Muscle layer of colon (tissue), 2 donors: Measurements from ENCODE around the gene CDK14.

ENCODE experiments used
- H3K27ac ChIP-seq: one replicate; pipeline ENCODE4 v1.7.0; 2013; ENCODE audit warnings: low read depth, mild to moderate bottlenecking, low read length, moderate library complexity
- H3K27me3 ChIP-seq, 2 donors: one replicate each; pipeline ENCODE4 v1.7.0; 2013; ENCODE audit warnings: low read length in 2 of 2, mild to moderate bottlenecking in 2 of 2; ENCODE audit not compliant: insufficient read depth in 2 of 2, control insufficient read depth in 1 of 2
- H3K36me3 ChIP-seq: one replicate; pipeline ENCODE4 v1.7.0; 2013; ENCODE audit warnings: mild to moderate bottlenecking, low read length; ENCODE audit not compliant: insufficient read depth
- H3K4me1 ChIP-seq: one replicate; pipeline ENCODE4 v1.7.0; 2013; ENCODE audit warnings: mild to moderate bottlenecking, low read length; ENCODE audit not compliant: insufficient read depth
- H3K4me3 ChIP-seq, 2 donors: one replicate each; pipeline ENCODE4 v1.7.0; 2013; ENCODE audit warnings: low read length in 2 of 2, low read depth in 1 of 2, mild to moderate bottlenecking in 1 of 2, moderate library complexity in 1 of 2
- H3K9ac ChIP-seq: one replicate; pipeline ENCODE4 v1.7.0; 2013; ENCODE audit warnings: low read length
- H3K9me3 ChIP-seq: one replicate; pipeline ENCODE4 v1.7.0; 2013; ENCODE audit warnings: mild to moderate bottlenecking, low read length
- donor health status: abdominal sarcoma.
- donor health status: Adenocarcinoma of cecum.

The CDK14 gene

GRCh38 chr7:91128683-91129348 lies 532.7 kb downstream of the CDK14 start:
- Histone ChIP-seq H3K4me1 (no peaks in the 10 kb centered on the region), H3K27ac (no peak overlapping the region), H3K9me3 (no peaks in the 10 kb centered on the region), H3K27me3 (no peaks in the 10 kb centered on the region), H3K36me3 (no peaks in the 10 kb centered on the region), H3K4me3 (peak overlapping the region; percentile 3 to 4), H3K9ac (no peak overlapping the region)

- no peak overlapping the region for H3K27ac ChIP-seq
- no peak overlapping the region for H3K4me3 ChIP-seq
- H3K4me1 ChIP-seq: no peaks in the 10 kb centered on the region
- no peaks in the 10 kb centered on the region for H3K36me3 ChIP-seq
- no peak overlapping the region for H3K9ac ChIP-seq
- H3K9me3 ChIP-seq: no peaks in the 10 kb centered on the region
- H3K27me3 ChIP-seq: no peaks in the 10 kb centered on the region
These were observed 539.2 kb downstream of the CDK14 start for GRCh38 chr7:91135300-91135699.

GRCh38 chr7:91135703-91136430 lies 539.7 kb downstream of the CDK14 start:
- no peaks in the 10 kb centered on the region for H3K36me3 ChIP-seq
- H3K27me3 ChIP-seq: no peaks in the 10 kb centered on the region
- no peak overlapping the region for H3K27ac ChIP-seq
- no peaks in the 10 kb centered on the region for H3K9me3 ChIP-seq
- H3K4me3 ChIP-seq: no peak overlapping the region
- H3K9ac ChIP-seq: no peak overlapping the region
- no peaks in the 10 kb centered on the region for H3K4me1 ChIP-seq

GRCh38 chr7:91137153-91137787 lies 541.1 kb downstream of the CDK14 start:
- no peak overlapping the region for H3K9ac ChIP-seq
- H3K9me3 ChIP-seq: no peaks in the 10 kb centered on the region
- H3K27ac ChIP-seq: no peak overlapping the region
- no peaks in the 10 kb centered on the region for H3K4me1 ChIP-seq
- H3K27me3 ChIP-seq: no peaks in the 10 kb centered on the region
- no peaks in the 10 kb centered on the region for H3K36me3 ChIP-seq
- no peak overlapping the region for H3K4me3 ChIP-seq

- Histone ChIP-seq H3K27me3 (no peaks in the 10 kb centered on the region), H3K9me3 (no peaks in the 10 kb centered on the region), H3K4me1 (no peaks in the 10 kb centered on the region), H3K9ac (no peak overlapping the region), H3K4me3 (no peak overlapping the region), H3K36me3 (no peaks in the 10 kb centered on the region), H3K27ac (no peak overlapping the region)
These were observed 541.8 kb downstream of the CDK14 start for GRCh38 chr7:91137788-91138368.

GRCh38 chr7:91140286-91140685 lies 544.2 kb downstream of the CDK14 start:
- Histone ChIP-seq H3K36me3 (no peaks in the 10 kb centered on the region), H3K9ac (no peak overlapping the region), H3K27me3 (no peaks in the 10 kb centered on the region), H3K9me3 (no peaks in the 10 kb centered on the region), H3K4me3 (no peak overlapping the region), H3K4me1 (no peaks in the 10 kb centered on the region), H3K27ac (no peak overlapping the region)

- Histone ChIP-seq H3K4me3 (no peak overlapping the region), H3K9ac (no peak overlapping the region), H3K27ac (no peak overlapping the region), H3K27me3 (no peaks in the 10 kb centered on the region), H3K36me3 (no peaks in the 10 kb centered on the region), H3K4me1 (no peaks in the 10 kb centered on the region), H3K9me3 (no peaks in the 10 kb centered on the region)
These were observed 544.9 kb downstream of the CDK14 start for GRCh38 chr7:91140982-91141381.

GRCh38 chr7:91142743-91143142 lies 546.6 kb downstream of the CDK14 start:
- H3K4me3 ChIP-seq: no peak overlapping the region
- H3K4me1 ChIP-seq: no peaks in the 10 kb centered on the region
- no peak overlapping the region for H3K27ac ChIP-seq
- H3K9me3 ChIP-seq: no peaks in the 10 kb centered on the region
- H3K27me3 ChIP-seq: no peaks in the 10 kb centered on the region
- no peaks in the 10 kb centered on the region for H3K36me3 ChIP-seq
- H3K9ac ChIP-seq: no peak overlapping the region

- no peaks in the 10 kb centered on the region for H3K27me3 ChIP-seq
- H3K4me3 ChIP-seq: no peak overlapping the region
- H3K27ac ChIP-seq: no peak overlapping the region
- no peaks in the 10 kb centered on the region for H3K9me3 ChIP-seq
- H3K9ac ChIP-seq: no peak overlapping the region
- H3K4me1 ChIP-seq: no peaks in the 10 kb centered on the region
- H3K36me3 ChIP-seq: no peaks in the 10 kb centered on the region
These were observed 553.5 kb downstream of the CDK14 start for GRCh38 chr7:91149341-91150246.

GRCh38 chr7:91151916-91152315 lies 555.8 kb downstream of the CDK14 start:
- H3K9me3 ChIP-seq: no peaks in the 10 kb centered on the region
- H3K36me3 ChIP-seq: no peaks in the 10 kb centered on the region
- no peaks in the 10 kb centered on the region for H3K4me1 ChIP-seq
- H3K27ac ChIP-seq: no peak overlapping the region
- no peak overlapping the region for H3K4me3 ChIP-seq
- no peak overlapping the region for H3K9ac ChIP-seq
- no peaks in the 10 kb centered on the region for H3K27me3 ChIP-seq
